Measurements from ENCODE around the gene RAB4B.
"Not testable (repeated sequence)": the region's sequence is repeated elsewhere in the genome, so short reads cannot be mapped to it uniquely, and the experiment has no call there.

The RAB4B gene

GRCh38 chr19:40804783-40805242 is 26.8 kb downstream of the RAB4B start:
- no peak for DNase-seq

- peak in 1 of 2 donors; percentile 55 for DNase-seq
Measured at GRCh38 chr19:40805258-40805868, 27.3 kb downstream of the RAB4B start.

GRCh38 chr19:40806423-40807146 is 28.5 kb downstream of the RAB4B start:
- peak; percentile 85 to 93 for DNase-seq

GRCh38 chr19:40807147-40808020 is 29.3 kb downstream of the RAB4B start:
- no peak for DNase-seq

GRCh38 chr19:40808021-40808325 is 29.9 kb downstream of the RAB4B start:
- DNase-seq, result no peak

- no peak for DNase-seq
Measured at GRCh38 chr19:40808497-40808896, 30.4 kb downstream of the RAB4B start.

GRCh38 chr19:40809358-40810086 is 31.5 kb downstream of the RAB4B start:
- no peak for DNase-seq

GRCh38 chr19:40810160-40810559 is 32.1 kb downstream of the RAB4B start:
- no peak for DNase-seq

- peak; percentile 62 to 67 for DNase-seq
Measured at GRCh38 chr19:40810649-40811408, 32.8 kb downstream of the RAB4B start.

- DNase-seq, result no peak
Measured at GRCh38 chr19:40811478-40812341, 33.7 kb downstream of the RAB4B start.

- not testable (repeated sequence) for DNase-seq
Measured at GRCh38 chr19:40812571-40812970, 34.5 kb downstream of the RAB4B start.

- DNase-seq, result no peak
Measured at GRCh38 chr19:40813182-40813581, 35.1 kb downstream of the RAB4B start.

GRCh38 chr19:40815223-40815622 is 37.2 kb downstream of the RAB4B start:
- DNase-seq, result no peak

GRCh38 chr19:40818480-40819399 is 40.7 kb downstream of the RAB4B start:
- DNase-seq, result peak; percentile 85

GRCh38 chr19:40819479-40820234 is 41.6 kb downstream of the RAB4B start:
- peak; percentile 66 to 74 for DNase-seq

- DNase-seq, result no peak
Measured at GRCh38 chr19:40822161-40822560, 44.1 kb downstream of the RAB4B start.

- not testable (repeated sequence) for DNase-seq
Measured at GRCh38 chr19:40822704-40823553, 44.9 kb downstream of the RAB4B start.

GRCh38 chr19:40824916-40825315 is 46.9 kb downstream of the RAB4B start:
- DNase-seq, result not testable (repeated sequence)

All from CD4-positive, alpha-beta T cell treated with Interleukin-4 for 1 hour (primary cell).